NCI-H69 (cell line): Measurements from ENCODE around the gene PYM1.
"Not testable (repeated sequence)": the region's sequence is repeated elsewhere in the genome, so short reads cannot be mapped to it uniquely, and the experiment has no call there.

Source experiments
- DNase-seq: peaks from one replicate; lab custom pipeline; 2025; lab: John Stamatoyannopoulos, UW

Gene PYM1

DNA sequence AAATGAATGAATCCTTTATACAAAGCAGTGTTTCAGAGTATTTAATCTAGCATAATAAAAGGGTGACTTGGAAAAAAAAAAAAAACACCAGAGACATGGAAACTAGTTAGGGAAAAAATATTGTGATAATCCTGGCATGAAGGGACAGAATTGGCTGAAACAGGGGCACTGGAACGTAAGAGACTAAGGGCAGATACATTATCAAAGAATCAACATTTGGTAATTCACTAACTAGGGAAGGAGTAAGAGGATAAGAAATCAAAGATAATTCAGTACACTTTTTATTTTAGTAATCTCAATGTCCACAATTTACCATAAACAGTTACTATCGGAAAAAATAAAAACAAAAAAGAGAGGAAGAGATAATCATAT, 18.2 kb downstream of the PYM1 start:
- no peak for DNase-seq

DNA sequence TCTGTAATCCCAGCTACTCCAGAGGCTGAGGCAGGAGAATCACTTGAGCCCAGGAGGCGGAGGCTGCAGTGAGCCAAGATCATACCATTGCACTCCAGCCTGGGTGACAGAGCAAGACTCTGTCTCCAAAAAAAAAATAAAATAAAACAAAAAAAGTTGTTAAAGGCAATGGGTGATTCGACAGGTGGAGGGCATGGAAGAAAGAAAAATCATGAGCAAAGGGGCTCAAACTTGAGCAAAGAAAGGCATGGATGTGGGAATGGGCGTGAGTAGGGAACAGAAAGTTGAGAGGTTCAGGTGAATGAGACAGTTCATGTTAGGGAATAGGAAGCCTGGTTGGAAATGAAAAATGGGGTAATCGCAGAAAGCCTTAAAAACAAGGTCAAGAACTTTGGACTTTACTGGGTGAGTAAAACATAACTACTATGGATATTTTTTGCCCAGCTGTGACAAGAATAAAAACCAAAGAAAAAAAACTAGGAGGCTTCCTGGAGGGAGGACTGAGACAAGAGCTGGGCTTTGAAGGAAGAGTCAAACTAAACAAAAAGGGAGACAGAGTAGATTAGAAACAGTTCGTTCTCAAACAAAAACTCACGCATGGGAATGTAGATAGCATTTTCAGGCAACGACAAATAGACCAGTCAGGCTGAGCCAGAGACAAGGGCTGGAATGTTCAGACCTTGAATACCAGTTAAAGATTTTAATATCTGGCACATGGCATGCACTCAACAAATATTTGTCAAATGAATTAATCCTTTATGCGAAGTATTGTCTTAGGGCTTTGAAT, 18.8 kb downstream of the PYM1 start:
- no peak for DNase-seq

DNA sequence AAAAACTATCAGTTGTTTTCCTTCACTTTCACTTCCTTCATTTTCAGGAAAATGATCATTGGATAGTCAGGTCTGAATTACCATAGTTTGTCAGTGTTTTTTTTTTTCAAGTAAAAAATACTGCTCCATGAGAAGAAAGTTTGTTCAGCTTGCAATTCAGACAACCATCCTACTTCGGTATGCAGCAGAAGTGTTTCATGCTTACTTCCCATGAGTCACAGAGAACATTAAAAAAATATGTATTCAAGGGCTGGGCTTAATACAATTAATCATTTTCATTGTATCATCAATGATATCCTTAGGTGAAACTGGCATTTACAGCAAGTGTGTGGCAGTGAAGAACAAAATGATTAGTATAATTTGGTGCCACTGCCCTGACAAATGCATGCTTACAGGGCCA, 21.6 kb downstream of the PYM1 start:
- no peak for DNase-seq

DNA sequence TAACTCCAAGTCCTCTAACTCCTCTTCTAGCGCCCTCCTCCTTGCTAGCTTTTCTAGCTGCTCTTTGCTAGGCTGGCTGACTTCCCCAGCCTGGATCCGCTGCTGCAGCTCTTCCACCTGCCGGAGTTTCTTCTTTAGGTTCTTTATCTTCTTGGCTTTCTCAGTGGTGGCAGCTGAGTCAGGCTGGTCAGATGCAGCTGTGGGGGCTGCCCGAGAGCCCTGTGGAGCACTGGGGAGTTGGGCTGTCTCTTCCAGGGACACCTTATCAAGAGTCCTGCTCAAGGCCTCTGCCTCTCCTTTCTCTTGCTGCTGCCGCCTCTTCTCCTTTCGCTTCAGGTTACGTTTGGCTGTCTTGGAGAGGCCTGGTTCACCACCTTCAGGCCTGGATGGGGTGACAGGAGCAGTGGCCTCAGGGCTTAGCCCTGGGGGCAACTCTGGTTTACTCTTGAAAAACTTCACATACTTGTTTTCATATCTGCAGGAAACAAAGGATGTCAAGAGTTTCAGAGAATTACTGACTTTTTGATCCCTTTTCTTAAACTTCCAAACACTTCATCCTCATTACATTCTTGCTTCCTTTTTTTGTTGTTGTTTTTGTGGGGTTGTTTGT, 25.7 kb downstream of the PYM1 start:
- no peak for DNase-seq

DNA sequence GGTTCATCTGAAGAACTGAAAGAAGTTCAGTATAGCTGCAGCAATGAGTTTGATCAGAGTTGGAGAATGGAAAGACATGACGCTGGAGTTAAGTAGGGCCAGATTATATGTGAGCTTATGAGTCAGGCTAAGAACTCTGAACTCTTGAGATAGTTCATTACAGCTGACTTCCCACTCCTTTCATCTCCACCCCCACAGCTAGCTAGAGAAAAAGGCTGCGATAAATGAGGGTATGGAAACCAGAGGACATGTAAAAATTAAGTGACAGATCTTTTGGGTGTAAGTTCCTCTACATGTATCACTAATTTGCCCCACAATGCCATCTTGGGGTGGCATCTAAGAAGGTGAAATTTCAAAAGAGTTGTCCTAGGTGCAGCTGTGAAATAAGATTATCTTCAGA, 28.6 kb downstream of the PYM1 start:
- DNase-seq: no peak

DNA sequence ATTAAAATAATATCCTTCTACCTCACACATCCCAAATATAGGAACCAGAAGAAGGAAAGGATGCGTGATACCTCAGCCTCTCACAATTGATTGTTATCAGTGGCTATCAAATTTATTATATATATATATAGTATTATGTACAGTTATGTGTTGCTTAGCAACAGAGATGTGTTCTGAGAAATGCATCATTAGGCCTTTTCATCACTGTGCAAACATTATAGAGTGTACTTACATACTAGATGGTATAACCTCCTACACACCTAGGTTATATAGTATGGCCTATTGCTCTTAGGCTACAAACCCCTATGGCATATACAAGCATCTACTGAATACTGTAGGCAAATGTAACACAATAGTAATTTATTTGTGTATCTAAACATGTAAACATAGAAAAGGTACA, 34.0 kb downstream of the PYM1 start:
- no peak for DNase-seq

DNA sequence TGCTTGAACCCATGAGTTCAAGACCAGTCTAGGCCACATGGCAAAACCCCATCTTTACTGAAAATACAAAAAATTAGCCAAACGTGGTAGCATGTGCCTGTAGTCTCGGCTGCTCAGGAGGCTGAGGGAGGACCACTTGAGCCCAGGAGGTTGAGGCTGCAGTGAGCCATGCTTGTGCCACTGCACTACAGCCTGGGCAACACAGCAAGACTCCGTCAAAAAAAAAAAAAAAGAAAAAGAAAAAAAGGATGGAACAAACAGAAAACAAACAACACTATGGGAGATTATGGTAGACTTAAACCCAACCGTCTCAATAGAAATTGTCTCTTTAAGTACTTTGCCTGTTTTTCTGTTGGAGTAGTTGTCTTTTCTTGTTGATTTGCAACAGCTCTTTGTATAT, 36.4 kb downstream of the PYM1 start:
- no peak for DNase-seq

DNA sequence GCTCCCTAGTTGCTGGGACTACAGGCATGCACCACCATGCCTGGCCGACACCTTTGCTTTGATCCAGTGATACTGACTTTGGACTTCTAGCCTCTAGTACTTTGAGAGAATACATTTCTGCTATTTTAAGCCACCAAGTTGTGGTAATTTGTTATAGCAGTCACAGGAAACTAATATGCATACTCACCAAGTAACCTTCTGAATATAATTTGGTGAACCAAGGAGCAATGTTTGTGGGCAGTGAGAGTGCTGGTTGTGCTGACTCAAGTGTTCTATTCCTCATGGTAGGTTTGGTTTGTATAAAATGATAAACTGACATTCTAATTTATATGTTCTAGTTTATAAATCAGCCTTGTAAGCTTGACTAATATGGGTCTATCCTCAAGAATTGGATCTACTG, 42.6 kb downstream of the PYM1 start:
- no peak for DNase-seq

DNA sequence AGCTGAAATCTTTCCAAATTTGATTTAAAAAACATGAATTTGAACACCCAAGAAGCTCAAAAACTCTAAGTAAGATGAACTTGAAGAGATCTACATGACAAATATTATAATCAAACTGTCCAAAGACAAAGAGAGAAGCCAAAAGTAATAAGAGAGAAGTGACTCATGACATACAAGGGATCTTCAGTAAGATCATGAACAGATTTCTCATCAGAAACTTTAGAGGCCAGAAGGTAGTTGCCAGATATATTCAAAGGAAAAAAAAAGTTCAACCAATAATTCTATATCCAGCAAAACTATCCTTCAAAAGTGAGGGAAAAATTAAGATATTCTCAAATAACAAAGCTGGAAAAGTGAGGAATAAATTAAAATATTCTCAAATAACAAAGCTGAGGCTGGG, 49.9 kb downstream of the PYM1 start:
- DNase-seq: no peak

DNA sequence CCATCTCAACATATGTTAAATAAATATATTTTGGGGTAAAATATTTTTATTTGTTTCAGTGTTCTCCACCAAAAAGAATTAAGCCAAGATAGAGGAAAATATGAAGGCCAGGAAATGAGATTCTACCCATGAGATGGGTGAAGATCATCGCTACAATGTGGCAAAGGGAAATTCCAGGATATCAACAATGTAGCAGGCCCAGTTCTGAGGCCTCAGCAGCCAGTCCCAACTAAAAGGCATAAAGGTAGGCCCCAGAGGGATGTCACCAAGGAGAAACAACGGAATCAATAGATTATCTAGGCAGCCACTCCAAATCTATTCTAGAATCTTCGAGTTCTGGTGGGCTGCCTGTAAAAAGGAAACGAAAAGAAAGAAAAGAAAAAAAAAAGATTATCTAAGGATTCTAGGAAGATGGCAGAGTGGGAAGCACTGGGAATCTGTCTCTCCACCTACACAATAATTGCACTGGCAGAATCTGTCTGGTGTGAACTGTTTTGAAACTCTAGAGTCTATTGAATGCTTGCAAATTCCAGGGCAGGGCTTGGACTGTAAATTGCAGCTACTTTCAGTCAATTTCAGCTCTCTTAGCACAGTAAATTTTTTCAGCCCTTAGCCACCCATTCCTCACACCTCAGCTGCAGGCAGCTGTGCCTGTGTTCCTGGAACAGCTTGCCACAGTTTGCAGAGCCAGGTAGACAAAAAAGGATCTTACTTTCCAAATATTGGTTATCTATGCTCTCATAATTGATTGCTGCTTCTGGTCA, 51.8 kb downstream of the PYM1 start:
- DNase-seq: no peak

DNA sequence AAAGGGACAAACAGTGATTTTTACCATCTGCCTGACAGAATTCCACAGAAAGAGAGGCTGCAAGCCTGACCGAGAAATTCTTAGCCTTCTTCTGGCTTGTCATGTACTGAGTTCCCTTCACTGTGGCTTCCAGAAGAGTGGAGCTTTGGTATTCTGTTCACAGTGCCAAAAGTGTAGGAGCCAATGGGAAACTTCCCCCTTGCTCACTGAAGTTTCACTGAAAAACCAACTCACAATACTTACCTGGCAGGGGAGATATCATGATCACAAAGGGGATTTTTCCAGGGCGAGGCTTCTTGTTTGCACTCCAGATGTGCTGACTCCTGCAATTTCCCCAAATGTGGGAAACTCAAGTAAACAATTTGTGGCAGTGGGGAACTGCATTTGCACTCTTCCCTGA, 53.3 kb downstream of the PYM1 start:
- no peak for DNase-seq

DNA sequence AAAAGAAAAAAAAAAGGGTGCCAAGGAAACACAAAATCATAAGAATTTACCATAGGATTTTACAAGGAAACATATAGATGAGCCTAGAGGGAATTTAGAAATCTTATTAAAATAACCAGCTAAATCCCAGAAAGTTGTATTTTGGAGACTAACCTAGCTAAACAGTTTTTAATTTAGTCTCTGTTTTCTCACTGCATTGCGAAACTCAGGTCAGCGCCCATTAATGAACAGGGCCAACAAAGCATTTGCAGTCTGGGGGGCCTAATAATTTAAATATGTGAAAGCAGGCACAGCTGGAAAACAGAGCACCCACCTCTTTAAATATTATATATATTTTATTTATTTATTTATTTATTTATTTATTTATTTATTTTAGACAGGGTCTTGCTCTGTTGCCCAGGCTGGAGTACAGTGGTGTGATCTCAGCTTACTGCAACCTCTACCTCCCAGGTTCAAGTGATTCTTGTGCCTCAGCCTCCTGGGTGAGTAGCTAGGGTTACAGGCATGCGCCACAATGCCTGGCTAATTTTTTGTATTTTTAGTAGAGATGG, 61.2 kb downstream of the PYM1 start:
- DNase-seq: not testable (repeated sequence)

DNA sequence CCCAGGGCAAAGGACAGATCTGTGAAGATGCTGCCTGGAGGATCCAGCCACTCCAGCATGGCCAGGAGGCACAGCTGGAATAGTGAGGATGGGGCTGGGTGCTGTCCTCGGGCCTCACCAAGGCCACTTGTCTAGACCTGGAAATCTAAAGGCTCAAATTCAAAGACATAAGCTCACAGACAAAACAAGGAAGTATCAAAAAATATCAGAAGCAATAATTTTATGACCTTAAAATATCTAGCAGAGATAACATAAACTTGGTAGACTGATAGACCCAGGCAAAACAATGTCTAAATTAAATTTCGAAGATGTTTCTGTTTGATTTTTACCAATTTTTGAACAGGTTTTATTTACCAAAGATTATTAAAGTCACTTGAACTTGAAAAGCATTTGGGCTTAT, 62.4 kb downstream of the PYM1 start:
- no peak for DNase-seq

DNA sequence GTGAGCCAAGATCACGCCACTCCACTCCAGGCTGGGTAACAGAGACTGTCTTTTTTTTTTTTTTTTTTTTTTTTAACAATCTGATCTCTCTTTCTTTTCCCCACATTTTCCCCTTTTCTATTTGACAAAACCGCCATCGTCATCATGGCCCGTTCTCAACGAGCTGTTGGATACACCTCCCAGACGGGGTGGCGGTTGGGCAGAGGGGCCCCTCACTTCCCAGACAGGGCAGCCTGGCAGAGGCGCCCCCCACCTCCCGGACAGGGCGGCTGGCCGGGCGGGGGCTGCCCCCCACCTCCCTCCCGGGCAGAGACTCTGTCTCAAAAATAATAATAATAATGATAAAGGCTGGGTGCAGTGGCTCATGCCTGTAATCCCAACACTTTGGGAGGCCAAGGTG, 64.8 kb downstream of the PYM1 start:
- DNase-seq: not testable (repeated sequence)

DNA sequence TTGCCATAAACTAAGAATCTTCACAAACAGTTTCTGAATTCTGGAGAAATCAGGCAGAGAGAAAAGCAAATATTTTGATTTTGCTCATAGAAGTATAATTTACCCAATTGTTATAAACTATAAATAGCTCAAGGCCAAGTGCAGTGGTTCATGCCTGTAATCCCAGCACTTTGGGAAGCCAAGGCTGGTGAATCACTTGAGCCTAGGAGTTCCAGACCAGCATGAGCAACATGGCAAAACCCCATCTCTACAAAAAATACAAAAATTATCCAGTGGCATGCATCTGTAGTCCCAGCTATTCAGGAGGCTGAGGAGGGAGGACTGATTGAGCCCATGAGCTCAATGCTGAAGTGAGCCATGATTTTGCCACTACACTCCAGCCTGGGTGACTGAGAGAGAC, 65.4 kb downstream of the PYM1 start:
- no peak for DNase-seq

DNA sequence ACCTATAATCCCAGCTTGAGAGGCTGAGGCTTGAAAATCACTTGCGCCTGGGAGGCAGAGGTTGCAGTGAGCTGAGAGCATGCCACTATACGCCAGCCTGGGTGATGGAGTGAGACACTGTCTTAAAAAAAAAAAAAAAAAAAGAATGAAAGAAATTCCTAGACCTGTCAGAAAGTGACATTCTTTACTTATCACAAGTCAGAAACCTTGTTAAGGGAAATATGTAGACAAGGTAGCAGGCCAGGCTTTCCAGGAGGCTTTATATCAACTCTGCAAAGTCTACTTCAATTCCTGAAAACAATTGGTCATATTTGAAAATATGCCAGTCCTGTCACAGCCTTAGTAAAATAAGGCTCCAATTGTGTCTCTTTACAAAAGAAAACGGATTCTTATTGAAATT, 65.8 kb downstream of the PYM1 start:
- DNase-seq: no peak

DNA sequence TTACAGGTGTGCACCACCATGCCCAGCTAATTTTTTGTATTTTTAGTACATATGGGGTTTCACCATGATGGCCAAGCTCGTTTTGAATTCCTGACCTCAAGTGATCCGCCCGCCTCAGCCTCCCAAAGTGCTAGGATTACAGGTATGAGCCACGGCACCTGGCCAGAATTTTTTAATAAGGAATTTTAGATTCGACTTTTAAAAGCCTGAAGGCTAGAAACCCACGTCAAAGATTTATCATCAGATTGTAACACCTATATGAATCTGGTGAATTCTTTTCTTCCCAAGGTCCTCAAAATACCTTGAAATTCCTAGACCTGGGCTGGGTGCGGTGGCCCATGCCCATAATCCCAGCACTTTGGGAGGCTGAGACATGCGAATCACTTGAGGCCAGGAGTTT, 66.3 kb downstream of the PYM1 start:
- no peak for DNase-seq

DNA sequence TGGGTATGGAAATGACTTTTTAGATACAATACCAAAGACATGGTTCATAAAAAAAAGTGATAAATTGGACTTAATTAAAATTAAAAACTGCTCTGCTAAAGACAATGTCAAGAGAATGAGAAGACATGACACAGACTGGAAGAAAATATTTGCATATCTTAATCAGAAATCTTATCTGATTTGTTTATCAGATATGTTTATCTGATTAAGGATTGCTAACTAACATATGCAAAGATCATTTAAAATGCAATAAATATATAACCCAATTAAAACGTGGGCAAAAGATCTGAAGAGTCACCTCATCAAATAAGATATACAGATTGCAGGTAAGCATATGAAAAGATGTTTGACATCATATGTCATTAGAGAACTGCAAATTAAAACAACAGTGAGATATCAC, 75.0 kb downstream of the PYM1 start:
- DNase-seq: no peak
